Spleen (tissue), 11 donors: ENCODE data around the gene LILRA2. TPM values are rescaled to one million over a fixed set of nuclear protein-coding genes. Genes with fewer than 3 reads are reported as not detected.
A peak's percentile ranks its signal among the peaks of the same experiment; 100 is the strongest.
"Not testable (repeated sequence)": the region's sequence is repeated elsewhere in the genome, so short reads cannot be mapped to it uniquely, and the experiment has no call there.

Experiments
- DNase-seq: peaks from one replicate; pipeline ENCODE4 v3.0.0-alpha.2; 2020
- H3K27ac ChIP-seq, 8 donors: fragments of 200-600 bp; sonication (generic) in 7 of 8; 1 replicate in 4 of 8; 2 replicates in 4 of 8; pipeline versions ENCODE4 v1.5.0 to v1.8.0; 2016 to 2021; ENCODE audit warnings: inconsistent platforms in 4 of 8, mild to moderate bottlenecking in 4 of 8, moderate library complexity in 1 of 8
- H3K27me3 ChIP-seq, 7 donors: fragments of 200-600 bp; sonication (generic) in 6 of 7; replicated peaks in 1 of 7; 1 replicate in 4 of 7; 2 replicates in 3 of 7; pipeline versions ENCODE4 v1.5.0 to v1.8.0; 2016 to 2021; ENCODE audit warnings: inconsistent platforms in 3 of 7, mild to moderate bottlenecking in 1 of 7
- H3K36me3 ChIP-seq, 6 donors: fragments of 200-600 bp; sonication (generic) in 5 of 6; 1 replicate in 4 of 6; 2 replicates in 2 of 6; pipeline versions ENCODE4 v1.5.0 to v1.8.0; 2016 to 2021; ENCODE audit warnings: inconsistent platforms in 2 of 6
- H3K4me1 ChIP-seq, 6 donors: fragments of 200-600 bp; sonication (generic) in 5 of 6; 1 replicate in 3 of 6; 2 replicates in 3 of 6; pipeline versions ENCODE4 v1.5.0 to v1.8.0; 2016 to 2021; ENCODE audit warnings: inconsistent platforms in 3 of 6
- H3K4me3 ChIP-seq, 8 donors: fragments of 200-600 bp; sonication (generic) in 7 of 8; 1 replicate in 4 of 8; 2 replicates in 4 of 8; pipeline versions ENCODE4 v1.5.0 to v1.8.0; 2016 to 2021; ENCODE audit warnings: inconsistent platforms in 4 of 8, mild to moderate bottlenecking in 4 of 8, moderate library complexity in 2 of 8
- H3K9me3 ChIP-seq, 8 donors: fragments of 200-600 bp; sonication (generic) in 7 of 8; 1 replicate in 4 of 8; 2 replicates in 4 of 8; pipeline versions ENCODE4 v1.5.0 to v1.8.0; 2016 to 2021; ENCODE audit warnings: inconsistent platforms in 4 of 8
- POLR2A ChIP-seq, 3 donors: fragments of 450-650 bp; IDR thresholded peaks; one replicate each; pipeline ENCODE4 v1.5.1; 2017; ENCODE audit warnings: antibody characterized with exemption in 3 of 3, mild to moderate bottlenecking in 1 of 3
- POLR2AphosphoS5 ChIP-seq, 3 donors: sonication (generic); formaldehyde crosslinking; IDR thresholded peaks; one replicate each; pipeline ENCODE4 v1.5.1; 2017; ENCODE audit warnings: antibody characterized with exemption in 3 of 3
- whole genome bisulfite sequencing, 5 donors: extraction: QIAGEN DNeasy Blood & Tissue Kit in 3 of 5; methylation state at CpG; one replicate each; pipeline versions ENCODE4 v1.1.5 to v1.1.7; 2013 to 2018; 5-methylcytosine and 5-hydroxymethylcytosine counted together
- intact Hi-C: fragments of 100-400 bp; cut with DNase I; formaldehyde crosslinking; loops from one replicate; pipeline ENCODE4 v1.15.0; 2023; ENCODE audit warnings: low total_unique reads
- polyA plus RNA-seq, 3 donors: library from polyadenylated mRNA; stranded (reverse); fragments of 200-250 nt; gene quantifications; one replicate each; pipeline ENCODE4 v1.2.1, GENCODE V29; 2013
- total RNA-seq, 7 donors: library from RNA; depleted of rRNA in 3 of 7; stranded (reverse); fragments of >200 nt in 3 of 7; fragmentation: NEBNext Ultra II Directional in 4 of 7; extraction: Animal tissue kit (Norgen Biotek cat#: 25700) in 4 of 7; gene quantifications; one replicate each; pipeline versions ENCODE4 v1.1.0 to v1.2.1, GENCODE V29; 2016 to 2021
- TF ChIP-seq, protein P1 (sequence below), 11 experiments: fragments of 200-600 bp in 7 of 11; fragments of 450-650 bp in 4 of 11; sonication (generic) in 4 of 11; IDR thresholded peaks in 8 of 11; conservative IDR thresholded peaks in 3 of 11; 1 replicate in 7 of 11; 2 replicates in 4 of 11; pipeline versions ENCODE4 v1.4.0 to v1.8.0; 2016 to 2021; ENCODE audit warnings: antibody characterized with exemption in 11 of 11, inconsistent platforms in 4 of 11, mild to moderate bottlenecking in 1 of 11
- donor health status: healthy with polysubstance abuse.
- donor health status: DM: no; HTN: no; CAD: no; lungs with moderate emphysema.
- donor health status: DM: no; HTN: no; CAD: no.
- donor health status: Bipolar disorder and iron deficiency.
- donor health status: healthy.
- donor health status: DM: no; HTN: no; CAD: no.
- donor health status: DM: yes; HTN: yes; CAD: no.

Gene LILRA2
- total and polyA plus RNA-seq, 10 donors, result 7.2 to 77.8 (median 46.1) TPM

- 78 to 86% (median 81%) methylated on average over 14 of the region's 14 CpGs for WGBS, 5 donors
- Histone ChIP-seq H3K4me1 (no peaks in the 10 kb centered on the region), H3K27me3 (peaks cover 0 to 45% (median 0%) of the 10 kb centered on the region in 7 donors), H3K4me3 (no peak overlapping the region), H3K36me3 (no peaks in the 10 kb centered on the region), H3K27ac (no peak overlapping the region), H3K9me3 (no peaks in the 10 kb centered on the region)
- intact Hi-C loops, result no loop called here
- no peak for DNase-seq
- no peak for TF ChIP-seq POLR2AphosphoS5 (IDR thresholded peaks at IDR 0.05)
- no peak for TF ChIP-seq POLR2A (IDR thresholded peaks at IDR 0.05)
- TF ChIP-seq, protein P1, sequence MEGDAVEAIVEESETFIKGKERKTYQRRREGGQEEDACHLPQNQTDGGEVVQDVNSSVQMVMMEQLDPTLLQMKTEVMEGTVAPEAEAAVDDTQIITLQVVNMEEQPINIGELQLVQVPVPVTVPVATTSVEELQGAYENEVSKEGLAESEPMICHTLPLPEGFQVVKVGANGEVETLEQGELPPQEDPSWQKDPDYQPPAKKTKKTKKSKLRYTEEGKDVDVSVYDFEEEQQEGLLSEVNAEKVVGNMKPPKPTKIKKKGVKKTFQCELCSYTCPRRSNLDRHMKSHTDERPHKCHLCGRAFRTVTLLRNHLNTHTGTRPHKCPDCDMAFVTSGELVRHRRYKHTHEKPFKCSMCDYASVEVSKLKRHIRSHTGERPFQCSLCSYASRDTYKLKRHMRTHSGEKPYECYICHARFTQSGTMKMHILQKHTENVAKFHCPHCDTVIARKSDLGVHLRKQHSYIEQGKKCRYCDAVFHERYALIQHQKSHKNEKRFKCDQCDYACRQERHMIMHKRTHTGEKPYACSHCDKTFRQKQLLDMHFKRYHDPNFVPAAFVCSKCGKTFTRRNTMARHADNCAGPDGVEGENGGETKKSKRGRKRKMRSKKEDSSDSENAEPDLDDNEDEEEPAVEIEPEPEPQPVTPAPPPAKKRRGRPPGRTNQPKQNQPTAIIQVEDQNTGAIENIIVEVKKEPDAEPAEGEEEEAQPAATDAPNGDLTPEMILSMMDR (IDR thresholded peaks at IDR 0.05 in 8 of 11, conservative IDR thresholded peaks at IDR 0.05 in 3 of 11), result no peak
These were observed 11.8 kb upstream of the LILRA2 start for GRCh38 chr19:54561840-54562239.

GRCh38 chr19:54563206-54563605, 10.4 kb upstream of the LILRA2 start:
- WGBS, 5 donors, result 80 to 89% (median 87%) methylated on average over 6 of the region's 6 CpGs
- peaks cover 0 to 45% (median 0%) of the 10 kb centered on the region in 7 donors for H3K27me3 ChIP-seq
- H3K36me3 ChIP-seq, H3K4me1 ChIP-seq, intact Hi-C loops, H3K4me3 ChIP-seq, H3K9me3 ChIP-seq, DNase-seq, H3K27ac ChIP-seq: not testable (repeated sequence)

DNA sequence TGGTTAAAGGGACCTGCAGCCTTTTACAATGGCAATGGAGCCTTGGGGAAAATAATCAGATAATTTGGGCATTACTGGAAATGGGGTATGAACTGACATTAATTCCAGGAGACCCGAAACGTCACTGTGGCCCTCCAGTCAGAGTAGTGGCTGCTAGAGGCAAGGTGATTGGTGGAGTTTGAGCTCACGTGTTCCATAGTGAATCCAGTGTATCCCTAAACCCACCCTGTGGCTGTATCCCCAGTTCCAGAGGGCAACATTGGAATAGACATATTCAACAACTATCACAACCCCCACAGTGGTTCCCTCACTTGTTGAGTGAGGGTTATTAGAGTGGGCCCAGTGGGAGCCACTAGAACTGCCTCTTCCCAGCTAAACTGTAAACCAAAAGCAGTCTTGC, 3.3 kb upstream of the LILRA2 start:
- TF ChIP-seq POLR2A (IDR thresholded peaks at IDR 0.05) (no peak), POLR2AphosphoS5 (IDR thresholded peaks at IDR 0.05) (no peak)
- TF ChIP-seq, protein P1 (IDR thresholded peaks at IDR 0.05 in 8 of 11, conservative IDR thresholded peaks at IDR 0.05 in 3 of 11), result no peak
- Histone ChIP-seq H3K4me1 (peaks cover 0 to 38% (median 22%) of the 10 kb centered on the region in 6 donors), H3K4me3 (no peak overlapping the region), H3K36me3 (peaks cover 0 to 3% (median 0%) of the 10 kb centered on the region in 6 donors), H3K27ac (no peak overlapping the region), H3K27me3 (peaks cover 0 to 49% (median 0%) of the 10 kb centered on the region in 7 donors), H3K9me3 (no peaks in the 10 kb centered on the region)
- intact Hi-C loops, result no loop called here
- DNase-seq, result no peak
- WGBS, 5 donors, result 80 to 93% (median 87%) methylated on average over 3 of the region's 3 CpGs

DNA sequence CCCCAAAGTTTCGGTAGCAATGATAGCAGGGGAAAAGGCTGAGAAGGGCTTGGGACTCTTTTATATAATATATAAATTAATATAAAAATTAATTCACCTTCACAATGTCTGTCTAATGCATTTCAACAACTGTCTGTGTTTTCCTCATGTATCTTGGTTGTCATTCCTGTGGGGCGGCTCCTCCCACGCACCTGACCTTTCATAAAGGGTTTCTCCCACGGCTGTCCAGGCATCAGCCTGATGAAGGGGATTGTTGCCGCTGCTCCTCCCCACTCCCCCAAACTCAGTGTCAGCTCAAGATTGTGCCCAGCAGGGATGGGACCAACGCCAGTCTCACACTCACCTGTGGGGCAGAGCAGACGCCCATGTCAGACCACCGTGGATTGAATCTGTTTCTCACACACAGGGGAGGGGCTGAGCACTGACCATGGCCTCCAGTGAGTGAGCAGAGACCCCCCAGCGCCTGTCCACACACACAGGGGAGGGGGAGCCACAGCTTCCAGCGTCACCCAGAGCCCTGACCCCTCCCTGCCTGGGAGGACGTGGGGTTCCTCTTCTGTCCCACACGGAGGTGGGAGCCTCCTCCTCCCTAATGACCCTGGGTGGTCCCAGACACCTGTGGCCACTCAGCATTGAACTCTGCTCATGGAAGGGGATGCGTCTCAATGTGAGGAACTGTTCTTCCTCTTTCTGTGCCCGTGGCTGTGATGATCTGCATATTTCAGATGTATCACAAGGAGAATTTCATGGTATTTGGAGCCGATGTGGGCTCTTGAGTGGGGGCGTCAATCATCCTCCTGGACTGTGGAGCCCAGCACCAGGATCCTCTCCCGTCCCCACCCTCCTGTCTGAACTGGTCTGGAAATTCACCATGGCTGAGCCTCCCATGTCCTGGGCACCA, 1.6 kb upstream of the LILRA2 start:
- Histone ChIP-seq H3K36me3 (peaks cover 0 to 20% (median 0%) of the 10 kb centered on the region in 6 donors), H3K27ac (peak overlapping the region in 6 of 8 donors; percentile 71 to 95 (median 81)), H3K27me3 (peaks cover 0 to 38% (median 0%) of the 10 kb centered on the region in 7 donors), H3K4me3 (peak overlapping the region in 2 of 8 donors; percentile 36 to 62), H3K4me1 (peaks cover 0 to 51% (median 22%) of the 10 kb centered on the region in 6 donors)
- DNase-seq, intact Hi-C loops, H3K9me3 ChIP-seq: not testable (repeated sequence)
- WGBS, 5 donors, result 41 to 56% (median 46%) methylated on average over 12 to 17 of the region's 17 CpGs

DNA sequence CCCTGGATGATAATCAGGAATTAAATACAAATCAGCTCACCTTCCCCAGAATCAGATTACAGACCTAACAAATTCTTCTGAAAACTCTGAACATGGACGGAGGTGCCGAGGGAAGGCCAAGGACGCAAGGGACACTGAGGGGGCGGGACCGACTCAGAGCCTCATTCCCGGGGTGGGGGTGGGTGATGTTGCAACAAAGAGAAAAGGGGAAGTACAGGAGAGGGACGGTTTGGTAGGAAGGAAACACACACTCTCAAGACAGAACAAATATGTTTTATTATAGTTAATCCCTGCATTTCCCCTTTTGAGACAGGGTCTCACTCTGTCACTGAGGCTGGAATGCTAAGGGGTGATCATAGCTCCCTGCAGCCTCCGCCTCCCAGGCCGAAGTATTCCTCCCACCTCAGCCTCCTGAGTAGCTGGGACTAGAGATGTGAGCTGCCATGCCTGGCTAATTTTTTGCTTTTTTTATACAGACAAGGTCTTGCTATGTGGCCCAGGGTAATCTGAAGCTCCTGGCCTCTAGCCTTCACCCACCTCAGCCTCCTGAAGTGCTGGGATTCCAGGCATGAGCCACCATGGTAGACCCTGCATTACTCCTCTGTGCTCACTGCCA, 786 bp upstream of the LILRA2 start:
- intact Hi-C loops, result no loop called here
- Histone ChIP-seq H3K4me1 (peaks cover 0 to 58% (median 22%) of the 10 kb centered on the region in 6 donors), H3K27me3 (peaks cover 0 to 37% (median 0%) of the 10 kb centered on the region in 7 donors), H3K27ac (peak overlapping the region in 7 of 8 donors; percentile 70 to 95 (median 75)), H3K36me3 (peaks cover 0 to 26% (median 0%) of the 10 kb centered on the region in 6 donors), H3K4me3 (peak overlapping the region in 7 of 8 donors; percentile 6 to 62 (median 36)), H3K9me3 (no peaks in the 10 kb centered on the region)
- TF ChIP-seq, protein P1 (IDR thresholded peaks at IDR 0.05 in 8 of 11, conservative IDR thresholded peaks at IDR 0.05 in 3 of 11), result no peak
- no peak for TF ChIP-seq POLR2AphosphoS5 (IDR thresholded peaks at IDR 0.05)
- TF ChIP-seq POLR2A (IDR thresholded peaks at IDR 0.05), result no peak
- peak; percentile 84 for DNase-seq
- 13 to 21% (median 19%) methylated on average over 9 of the region's 9 CpGs for WGBS, 5 donors
